GM23248 (cell line): ENCODE measurements around the gene ZNF778. TPM values are rescaled to one million over a fixed set of nuclear protein-coding genes. Genes with fewer than 3 reads are reported as not detected.
"Not testable (repeated sequence)": the region's sequence is repeated elsewhere in the genome, so short reads cannot be mapped to it uniquely, and the experiment has no call there.

Source experiments
- DNase-seq: peaks from one replicate; pipeline ENCODE4 v3.0.0-alpha.2; 2015
- H2AFZ ChIP-seq: fragments of 200-600 bp; sonication (generic); 2 replicates; pipeline ENCODE4 v1.6.1; 2016; ENCODE audit warnings: antibody characterized with exemption
- H3F3A ChIP-seq: fragments of 200-600 bp; sonication (generic); 2 replicates; pipeline ENCODE4 v1.6.1; 2016; ENCODE audit warnings: mild to moderate bottlenecking, antibody characterized with exemption, mixed run types; ENCODE audit not compliant: insufficient read depth
- H3K27ac ChIP-seq: fragments of 200-600 bp; sonication (generic); 2 replicates; pipeline ENCODE4 v1.5.1; 2016; ENCODE audit warnings: mild to moderate bottlenecking
- H3K27me3 ChIP-seq: fragments of 200-600 bp; sonication (generic); replicated peaks from 2 replicates; pipeline ENCODE4 v1.6.1; 2016; ENCODE audit warnings: mild to moderate bottlenecking; ENCODE audit not compliant: insufficient read depth
- H3K36me3 ChIP-seq: fragments of 200-600 bp; sonication (generic); 2 replicates; pipeline ENCODE4 v1.6.1; 2016; ENCODE audit warnings: low read depth, mild to moderate bottlenecking
- H3K4me1 ChIP-seq: fragments of 200-600 bp; sonication (generic); 2 replicates; pipeline ENCODE4 v1.6.1; 2016; ENCODE audit warnings: mild to moderate bottlenecking; ENCODE audit not compliant: insufficient read depth
- H3K4me2 ChIP-seq: fragments of 200-600 bp; sonication (generic); one replicate; pipeline ENCODE4 v1.6.1; 2016; ENCODE audit warnings: mild to moderate bottlenecking; ENCODE audit not compliant: unreplicated experiment
- H3K4me3 ChIP-seq: fragments of 200-600 bp; sonication (generic); 2 replicates; pipeline ENCODE4 v1.5.1; 2016; ENCODE audit warnings: mild to moderate bottlenecking
- H3K79me2 ChIP-seq: fragments of 200-600 bp; sonication (generic); 2 replicates; pipeline ENCODE4 v1.6.1; 2016; ENCODE audit warnings: mild to moderate bottlenecking; ENCODE audit not compliant: insufficient read depth
- H3K9ac ChIP-seq: fragments of 200-600 bp; sonication (generic); 2 replicates; pipeline ENCODE4 v1.6.1; 2016; ENCODE audit warnings: mild to moderate bottlenecking
- H3K9me2 ChIP-seq: fragments of 200-600 bp; sonication (generic); 2 replicates; pipeline ENCODE4 v1.6.1; 2016; ENCODE audit warnings: mixed run types, mild to moderate bottlenecking, moderate library complexity; ENCODE audit not compliant: insufficient read depth
- H3K9me3 ChIP-seq: fragments of 200-600 bp; sonication (generic); one replicate; pipeline ENCODE4 v1.6.1; 2017; ENCODE audit warnings: low read depth
- H4K20me1 ChIP-seq: fragments of 200-600 bp; sonication (generic); 2 replicates; pipeline ENCODE4 v1.6.0; 2016; ENCODE audit not compliant: insufficient read depth
- EZH2 ChIP-seq: fragments of 200-600 bp; sonication (generic); IDR thresholded peaks from 2 replicates; pipeline ENCODE4 v1.6.1; 2018; ENCODE audit warnings: antibody characterized with exemption, mild to moderate bottlenecking; ENCODE audit not compliant: insufficient read depth, poor library complexity, severe bottlenecking
- EZH2phosphoT487 ChIP-seq: fragments of 200-600 bp; sonication (generic); IDR thresholded peaks from 2 replicates; pipeline ENCODE4 v1.6.1; 2018; ENCODE audit warnings: antibody characterized with exemption, moderate library complexity, mild to moderate bottlenecking, low read depth; ENCODE audit not compliant: insufficient read depth
- WGBS, 2 experiments: methylation state at CpG; one replicate each; pipeline ENCODE4 v1.1.6; 2015 to 2017; ENCODE audit warnings: low lambda C conversion rate in 2 of 2, low coverage in 1 of 2; ENCODE audit errors: missing lambda C conversion rate in 2 of 2; 5-methylcytosine and 5-hydroxymethylcytosine counted together
- in situ Hi-C: fragments of 300-500 bp; cut with MboI; formaldehyde crosslinking; loops from 2 replicates; pipeline ENCODE4 v1.15.0; 2020
- polyA plus RNA-seq: library from polyadenylated mRNA; unstranded; fragments of >200 nt; fragmentation: Nextera tagmentation; extraction: Ambion mirVana; gene quantifications from 2 replicates; pipeline ENCODE4 v1.2.1, GENCODE V29; 2016
- total RNA-seq: library from RNA; depleted of rRNA; stranded (reverse); fragments of >200 nt; shearing (Covaris generic); gene quantifications from 2 replicates; pipeline ENCODE4 v1.2.3, GENCODE V29; 2014

ZNF778 gene
- total and polyA plus RNA-seq, 2 experiments from 2014 or later, result 3.0 to 3.6 TPM

DNA sequence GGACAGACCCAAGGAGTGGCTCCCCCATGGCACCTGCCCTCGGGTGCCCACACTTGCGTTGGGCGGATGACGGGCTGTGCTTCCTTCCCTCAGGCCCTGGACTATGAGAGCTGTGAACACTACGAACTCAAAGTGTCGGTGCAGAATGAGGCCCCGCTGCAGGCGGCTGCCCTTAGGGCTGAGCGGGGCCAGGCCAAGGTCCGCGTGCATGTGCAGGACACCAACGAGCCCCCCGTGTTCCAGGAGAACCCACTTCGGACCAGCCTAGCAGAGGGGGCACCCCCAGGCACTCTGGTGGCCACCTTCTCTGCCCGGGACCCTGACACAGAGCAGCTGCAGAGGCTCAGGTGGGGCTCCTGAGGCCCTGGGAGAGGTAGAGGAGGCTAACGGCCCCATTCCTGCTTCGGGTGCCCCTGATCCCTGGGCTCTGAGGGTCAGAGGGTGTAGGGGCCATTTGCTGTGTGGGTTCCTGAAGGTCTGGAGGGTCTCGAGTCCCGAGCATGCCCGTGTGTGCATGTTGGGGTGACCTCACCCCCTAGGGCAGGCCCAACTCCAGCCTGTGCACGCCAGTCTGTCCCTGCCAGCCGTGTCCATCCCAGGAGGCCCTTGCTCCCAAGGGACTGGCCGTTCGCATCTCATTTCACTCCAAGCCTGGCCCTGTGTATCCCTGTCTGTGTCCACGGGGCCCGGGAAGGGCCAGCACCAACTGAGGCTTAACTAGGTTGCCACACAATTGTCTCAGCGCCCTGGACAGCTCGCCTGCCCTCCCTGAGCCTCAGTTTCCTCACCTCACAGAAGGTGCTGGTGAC, 27.1 kb upstream of the ZNF778 start:
- Histone ChIP-seq H3K4me1 (no peaks in the 10 kb centered on the region), H3K27ac (no peak overlapping the region), H3K9me2 (no peaks in the 10 kb centered on the region), H3K79me2 (no peaks in the 10 kb centered on the region), H3K9ac (no peak overlapping the region), H3K4me3 (no peak overlapping the region), H3K36me3 (no peaks in the 10 kb centered on the region), H3K9me3 (no peaks in the 10 kb centered on the region), H3K27me3 (no peaks in the 10 kb centered on the region), H3K4me2 (no peak overlapping the region), H4K20me1 (no peaks in the 10 kb centered on the region), H3F3A (peaks cover 13% of the 10 kb centered on the region; the same call in 1 of the 2 replicates), H2AFZ (no peak overlapping the region)
- TF ChIP-seq EZH2phosphoT487 (no peak), EZH2 (no peak)
- DNase-seq, result no peak
- 59 to 69% methylated on average over 26 to 28 of the region's 28 CpGs for WGBS, 2 experiments
- in situ Hi-C loops, result no loop called here

DNA sequence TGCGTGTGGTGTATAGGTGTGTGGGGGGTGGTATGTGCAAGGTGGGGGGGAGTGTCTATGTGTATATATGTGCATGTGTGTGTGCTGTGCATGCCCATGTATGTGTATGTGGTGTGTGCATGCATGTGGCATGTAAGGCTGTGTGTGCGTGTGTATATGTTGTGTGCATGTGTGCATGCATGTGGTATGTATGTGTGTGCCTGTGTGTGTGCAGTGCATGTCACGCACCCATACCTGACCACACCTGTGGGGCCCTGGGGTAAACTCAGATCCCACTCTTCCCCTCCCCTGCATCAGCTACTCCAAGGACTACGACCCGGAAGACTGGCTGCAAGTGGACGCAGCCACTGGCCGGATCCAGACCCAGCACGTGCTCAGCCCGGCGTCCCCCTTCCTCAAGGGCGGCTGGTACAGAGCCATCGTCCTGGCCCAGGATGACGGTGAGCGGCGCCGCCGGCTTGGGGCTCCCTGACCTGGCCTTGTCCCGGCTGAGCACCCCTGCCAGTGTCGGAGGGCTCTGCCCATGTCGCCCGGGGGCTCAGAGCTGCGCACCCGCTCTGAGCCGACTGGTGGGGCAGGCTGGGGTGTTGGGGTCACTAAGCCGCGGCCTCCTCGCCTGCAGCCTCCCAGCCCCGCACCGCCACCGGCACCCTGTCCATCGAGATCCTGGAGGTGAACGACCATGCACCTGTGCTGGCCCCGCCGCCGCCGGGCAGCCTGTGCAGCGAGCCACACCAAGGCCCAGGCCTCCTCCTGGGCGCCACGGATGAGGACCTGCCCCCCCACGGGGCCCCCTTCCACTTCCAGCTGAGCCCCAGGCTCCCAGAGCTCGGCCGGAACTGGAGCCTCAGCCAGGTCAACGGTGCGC, 26.2 kb upstream of the ZNF778 start:
- TF ChIP-seq EZH2phosphoT487 (no peak), EZH2 (no peak)
- H2AFZ ChIP-seq, result no peak overlapping the region
- H3K4me1 ChIP-seq, result no peaks in the 10 kb centered on the region
- H3K9me3 ChIP-seq, result no peaks in the 10 kb centered on the region
- H3K79me2 ChIP-seq, result no peaks in the 10 kb centered on the region
- no peak overlapping the region for H3K27ac ChIP-seq
- H4K20me1 ChIP-seq, result no peaks in the 10 kb centered on the region
- H3K27me3 ChIP-seq, result no peaks in the 10 kb centered on the region
- H3K9me2 ChIP-seq, result no peaks in the 10 kb centered on the region
- H3F3A ChIP-seq, result peaks cover 7% of the 10 kb centered on the region; the same call in 1 of the 2 replicates
- in situ Hi-C loops, result no loop called here
- no peak overlapping the region for H3K9ac ChIP-seq
- no peaks in the 10 kb centered on the region for H3K36me3 ChIP-seq
- DNase-seq, result no peak
- H3K4me3 ChIP-seq, result no peak overlapping the region
- no peak overlapping the region for H3K4me2 ChIP-seq
- WGBS, 2 experiments, result 70 to 83% methylated on average over 21 to 44 of the region's 44 CpGs

DNA sequence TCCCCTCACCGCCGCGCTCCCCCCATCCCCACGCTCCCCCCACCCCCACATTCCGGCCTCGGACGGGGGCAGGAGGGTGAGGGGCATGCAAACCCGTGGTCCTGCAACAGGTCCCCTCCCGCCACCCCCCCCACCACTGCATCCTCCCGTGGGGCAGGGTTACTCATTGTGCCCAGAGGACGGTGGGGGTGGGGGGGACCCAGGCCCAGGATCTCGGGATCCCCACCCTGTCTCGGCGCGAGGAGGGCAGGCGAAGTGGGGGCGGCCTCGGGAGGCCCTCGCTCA, 25.7 kb upstream of the ZNF778 start:
- Histone ChIP-seq H3K36me3 (no peaks in the 10 kb centered on the region), H3K27ac (no peak overlapping the region), H2AFZ (peak overlapping the region; percentile 55; the same call in 1 of the 2 replicates), H3K79me2 (no peaks in the 10 kb centered on the region), H3K9me3 (no peaks in the 10 kb centered on the region), H3K4me3 (peak overlapping the region; percentile 61), H3K4me2 (peak overlapping the region; percentile 46), H4K20me1 (no peaks in the 10 kb centered on the region), H3K27me3 (no peaks in the 10 kb centered on the region), H3F3A (peaks cover 1% of the 10 kb centered on the region; the same call in 1 of the 2 replicates), H3K4me1 (no peaks in the 10 kb centered on the region), H3K9me2 (no peaks in the 10 kb centered on the region), H3K9ac (peak overlapping the region; percentile 66)
- no peak for DNase-seq
- in situ Hi-C loops, result no loop called here
- no peak for TF ChIP-seq EZH2phosphoT487
- TF ChIP-seq EZH2, result no peak
- 6 to 8% methylated on average over 6 to 19 of the region's 19 CpGs for WGBS, 2 experiments

DNA sequence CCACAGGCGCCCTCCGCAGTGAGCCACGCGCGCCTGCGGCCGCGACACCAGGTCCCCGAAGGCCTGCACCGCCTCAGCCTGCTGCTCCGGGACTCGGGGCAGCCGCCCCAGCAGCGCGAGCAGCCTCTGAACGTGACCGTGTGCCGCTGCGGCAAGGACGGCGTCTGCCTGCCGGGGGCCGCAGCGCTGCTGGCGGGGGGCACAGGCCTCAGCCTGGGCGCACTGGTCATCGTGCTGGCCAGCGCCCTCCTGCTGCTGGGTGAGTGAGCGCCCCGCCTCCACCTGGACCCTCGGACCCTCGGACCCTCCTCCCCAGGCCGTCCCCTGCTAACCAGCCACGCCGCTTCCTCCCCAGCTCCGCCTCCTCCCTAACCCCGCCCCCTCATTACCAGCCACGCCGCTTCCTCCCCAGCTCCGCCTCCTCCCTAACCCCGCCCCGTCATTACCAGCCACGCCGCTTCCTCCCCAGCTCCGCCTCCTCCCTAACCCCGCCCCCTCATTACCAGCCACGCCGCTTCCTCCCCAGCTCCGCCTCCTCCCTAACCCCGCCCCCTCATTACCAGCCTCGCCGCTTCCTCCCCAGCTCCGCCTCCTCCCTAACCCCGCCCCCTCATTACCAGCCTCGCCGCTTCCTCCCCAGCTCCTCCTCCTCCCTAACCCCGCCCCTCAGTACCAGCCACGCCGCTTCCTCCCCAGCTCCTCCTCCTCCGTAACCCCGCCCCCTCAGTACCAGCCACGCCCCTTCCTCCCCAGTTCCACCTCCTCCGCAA, 25.1 kb upstream of the ZNF778 start:
- Histone ChIP-seq H3K9ac (peak overlapping the region; percentile 66), H3K4me2 (peak overlapping the region; percentile 46), H3K4me3 (peak overlapping the region; percentile 61), H2AFZ (peak overlapping the region; percentile 55)
- H3K27ac ChIP-seq, H3K9me3 ChIP-seq, H3K9me2 ChIP-seq, H3K79me2 ChIP-seq, H3F3A ChIP-seq, H3K27me3 ChIP-seq, in situ Hi-C loops, H3K4me1 ChIP-seq, H4K20me1 ChIP-seq, H3K36me3 ChIP-seq: not testable (repeated sequence)
- 0 to 3% methylated on average over 8 to 63 of the region's 63 CpGs for WGBS, 2 experiments
- peak; percentile 81 for DNase-seq
